H9 (cell line): ENCODE data around the gene TBL3. TPM values are rescaled to one million over a fixed set of nuclear protein-coding genes. Genes with fewer than 3 reads are reported as not detected.

ENCODE experiments used
- DNase-seq: peaks from one replicate; pipeline ENCODE4 v3.0.0-alpha.2; 2017
- H2AFZ ChIP-seq: one replicate; pipeline ENCODE4 v1.6.1; 2013; ENCODE audit warnings: mild to moderate bottlenecking, low read length, control low read depth, moderate library complexity
- H2AK5ac ChIP-seq: 2 replicates; pipeline ENCODE4 v1.6.1; 2013; ENCODE audit warnings: low read length, control low read depth, mixed read lengths; ENCODE audit not compliant: insufficient read length
- H2BK120ac ChIP-seq: one replicate; pipeline ENCODE4 v1.6.1; 2013; ENCODE audit warnings: low read depth, mild to moderate bottlenecking, low read length, control low read depth, inconsistent platforms; ENCODE audit not compliant: poor library complexity, severe bottlenecking
- H2BK12ac ChIP-seq: 2 replicates; pipeline ENCODE4 v1.6.1; 2013; ENCODE audit warnings: low read length, control low read depth, mixed read lengths, low read depth; ENCODE audit not compliant: insufficient read length
- H2BK15ac ChIP-seq: 2 replicates; pipeline ENCODE4 v1.6.1; 2013; ENCODE audit warnings: low read depth, low read length, control low read depth
- H2BK20ac ChIP-seq: one replicate; pipeline ENCODE4 v1.6.1; 2013; ENCODE audit warnings: low read depth, mild to moderate bottlenecking, low read length, control low read depth, inconsistent platforms; ENCODE audit not compliant: poor library complexity, severe bottlenecking
- H2BK5ac ChIP-seq: 2 replicates; pipeline ENCODE4 v1.6.1; 2013; ENCODE audit warnings: low read length, control low read depth, mixed read lengths; ENCODE audit not compliant: insufficient read length
- H3K14ac ChIP-seq: 2 replicates; pipeline ENCODE4 v1.6.1; 2013; ENCODE audit warnings: low read length, control low read depth; ENCODE audit not compliant: insufficient read depth
- H3K18ac ChIP-seq: 2 replicates; pipeline ENCODE4 v1.6.1; 2013; ENCODE audit warnings: low read depth, mild to moderate bottlenecking, mixed read lengths, low read length, control low read depth; ENCODE audit not compliant: insufficient read length
- H3K23ac ChIP-seq: 2 replicates; pipeline ENCODE4 v1.6.1; 2013; ENCODE audit warnings: low read length, control low read depth, mixed read lengths, low read depth; ENCODE audit not compliant: insufficient read length
- H3K23me2 ChIP-seq: 2 replicates; pipeline ENCODE4 v1.6.1; 2013; ENCODE audit warnings: low read depth, mild to moderate bottlenecking, mixed read lengths, low read length, control low read depth; ENCODE audit not compliant: insufficient read length, poor library complexity, severe bottlenecking
- H3K27ac ChIP-seq: 2 replicates; pipeline ENCODE4 v1.5.1; 2013; ENCODE audit warnings: low read length, control low read depth, mixed read lengths, low read depth; ENCODE audit not compliant: insufficient read length
- H3K27me3 ChIP-seq: 2 replicates; pipeline ENCODE4 v1.6.1; 2013; ENCODE audit warnings: low read length, control low read depth, inconsistent platforms; ENCODE audit not compliant: insufficient read depth
- H3K4ac ChIP-seq: 2 replicates; pipeline ENCODE4 v1.6.1; 2013; ENCODE audit warnings: low read depth, mild to moderate bottlenecking, control low read depth, inconsistent platforms, low read length, moderate library complexity
- H3K4me1 ChIP-seq: 2 replicates; pipeline ENCODE4 v1.6.1; 2013; ENCODE audit warnings: low read length, control low read depth, inconsistent platforms; ENCODE audit not compliant: insufficient read depth
- H3K4me2 ChIP-seq: 2 replicates; pipeline ENCODE4 v1.6.1; 2013; ENCODE audit warnings: low read length, control low read depth, mixed read lengths; ENCODE audit not compliant: insufficient read length, insufficient read depth
- H3K56ac ChIP-seq: 2 replicates; pipeline ENCODE4 v1.6.1; 2013; ENCODE audit warnings: low read depth, mild to moderate bottlenecking, mixed read lengths, low read length, control low read depth; ENCODE audit not compliant: insufficient read length
- H3K79me1 ChIP-seq: 2 replicates; pipeline ENCODE4 v1.6.1; 2013; ENCODE audit warnings: low read depth, mild to moderate bottlenecking, moderate library complexity, low read length, control low read depth, inconsistent platforms; ENCODE audit not compliant: insufficient read depth, poor library complexity, severe bottlenecking
- H3K79me2 ChIP-seq: 2 replicates; pipeline ENCODE4 v1.6.1; 2013; ENCODE audit warnings: low read length, control low read depth, inconsistent platforms; ENCODE audit not compliant: insufficient read depth
- H3K9ac ChIP-seq: 2 replicates; pipeline ENCODE4 v1.6.1; 2013; ENCODE audit warnings: low read length, control low read depth, mixed read lengths; ENCODE audit not compliant: insufficient read length; ENCODE audit errors: extremely low read depth
- H3K9me3 ChIP-seq: one replicate; pipeline ENCODE4 v1.6.1; 2013; ENCODE audit warnings: low read depth, low read length, inconsistent platforms; ENCODE audit not compliant: control insufficient read depth
- H3T11ph ChIP-seq: one replicate; pipeline ENCODE4 v1.6.1; 2013; ENCODE audit warnings: mild to moderate bottlenecking, low read length, control low read depth, inconsistent platforms
- H4K20me1 ChIP-seq: one replicate; pipeline ENCODE4 v1.6.1; 2013; ENCODE audit not compliant: control insufficient read depth, insufficient read length, insufficient read depth
- H4K5ac ChIP-seq: 2 replicates; pipeline ENCODE4 v1.6.1; 2013; ENCODE audit warnings: low read depth, mild to moderate bottlenecking, mixed read lengths, low read length, control low read depth; ENCODE audit not compliant: insufficient read length
- H4K8ac ChIP-seq: replicated peaks from 2 replicates; pipeline ENCODE4 v1.6.1; 2013; ENCODE audit warnings: low read length, control low read depth, mixed read lengths, low read depth; ENCODE audit not compliant: insufficient read length
- H4K91ac ChIP-seq: 2 replicates; pipeline ENCODE4 v1.6.1; 2013; ENCODE audit warnings: low read depth, mild to moderate bottlenecking, moderate library complexity, mixed read lengths, low read length, control low read depth; ENCODE audit not compliant: insufficient read length
- H3K27ac Mint-ChIP-seq, 3 experiments: 2 replicates in 2 of 3; 3 replicates in 1 of 3; pipeline ENCODE4 v1.8.0; 2020 to 2021; ENCODE audit warnings: mixed read lengths in 3 of 3, mild to moderate bottlenecking in 1 of 3, moderate library complexity in 1 of 3
- H3K27me3 Mint-ChIP-seq: 2 replicates; pipeline ENCODE4 v1.8.0; 2021; ENCODE audit warnings: low read depth, mild to moderate bottlenecking, moderate library complexity, mixed read lengths
- H3K36me3 Mint-ChIP-seq, 3 experiments: 2 replicates in 2 of 3; 3 replicates in 1 of 3; pipeline ENCODE4 v1.8.0; 2020 to 2021; ENCODE audit warnings: low read depth in 3 of 3, mixed read lengths in 3 of 3; ENCODE audit not compliant: insufficient read depth in 1 of 3
- H3K4me1 Mint-ChIP-seq, 2 experiments: 2 replicates each; pipeline ENCODE4 v1.8.0; 2020; ENCODE audit warnings: mixed read lengths in 2 of 2
- H3K4me3 Mint-ChIP-seq, 2 experiments: 2 replicates in 1 of 2; 3 replicates in 1 of 2; pipeline ENCODE4 v1.8.0; 2020 to 2021; ENCODE audit warnings: mild to moderate bottlenecking in 2 of 2, mixed read lengths in 2 of 2, moderate library complexity in 1 of 2
- H3K9me3 Mint-ChIP-seq, 2 experiments: 2 replicates in 1 of 2; 3 replicates in 1 of 2; pipeline ENCODE4 v1.8.0; 2020; ENCODE audit warnings: mild to moderate bottlenecking in 2 of 2, mixed read lengths in 2 of 2, moderate library complexity in 1 of 2
- CTCF ChIP-seq: fragments of 200-600 bp; sonication (generic); conservative IDR thresholded peaks from 3 replicates; pipeline ENCODE4 v1.8.0; 2021; ENCODE audit warnings: antibody characterized with exemption, mild to moderate bottlenecking
- whole genome bisulfite sequencing: extraction: QIAGEN DNeasy Blood & Tissue Kit; methylation state at CpG from one replicate; pipeline ENCODE4 v1.1.7; 2013; ENCODE audit warnings: missing lambda C conversion rate, low lambda C conversion rate, mixed read lengths; ENCODE audit not compliant: insufficient read length; ENCODE audit errors: extremely low coverage; 5-methylcytosine and 5-hydroxymethylcytosine counted together
- total RNA-seq: library from RNA; stranded (reverse); gene quantifications from 2 replicates; pipeline ENCODE4 v1.2.1, GENCODE V29; 2021

The TBL3 gene
- total RNA-seq, 1 experiment from 2014 or later: 54.0 TPM

DNA sequence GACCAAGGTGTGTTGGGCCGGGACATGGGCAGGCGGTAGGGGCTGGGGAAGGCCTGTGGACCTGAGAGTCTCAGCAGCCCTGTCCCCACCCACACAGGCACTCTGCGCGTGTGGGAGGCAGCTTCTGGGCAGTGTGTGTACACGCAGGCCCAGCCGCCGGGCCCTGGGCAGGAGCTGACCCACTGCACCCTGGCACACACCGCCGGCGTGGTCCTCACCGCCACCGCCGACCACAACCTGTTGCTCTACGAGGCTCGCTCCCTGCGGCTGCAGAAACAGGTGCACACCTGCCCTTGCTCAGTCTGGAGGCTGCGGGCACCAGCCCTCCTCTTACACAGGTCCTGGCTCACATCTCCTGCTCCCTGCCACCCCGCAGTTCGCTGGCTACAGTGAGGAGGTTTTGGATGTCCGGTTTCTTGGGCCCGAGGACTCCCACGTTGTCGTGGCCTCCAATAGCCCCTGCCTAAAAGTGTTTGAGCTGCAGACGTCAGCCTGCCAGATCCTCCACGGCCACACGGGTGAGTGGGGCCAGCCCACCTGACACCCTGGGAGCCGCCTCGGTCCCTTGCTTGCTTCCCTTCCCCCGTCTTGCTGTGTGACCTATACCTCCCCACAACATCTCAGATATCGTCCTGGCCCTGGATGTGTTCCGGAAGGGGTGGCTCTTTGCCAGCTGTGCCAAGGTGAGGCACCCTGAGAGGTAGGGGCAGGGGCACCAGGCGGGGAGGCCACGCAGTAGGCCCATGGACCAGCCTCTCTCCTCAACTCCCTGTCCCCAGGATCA is 3.8 kb downstream of the TBL3 start:
- H3K27ac ChIP-seq: no peak overlapping the region
- H2BK20ac ChIP-seq: no peak overlapping the region
- Mint-ChIP-seq H3K36me3 (peaks cover 10 to 27% (median 25%) of the 10 kb centered on the region in 3 experiments), H3K27me3 (peaks cover 13% of the 10 kb centered on the region), H3K4me3 (no peak overlapping the region), H3K4me1 (peaks cover 8 to 17% of the 10 kb centered on the region in 2 experiments), H3K9me3 (no peaks in the 10 kb centered on the region), H3K27ac (no peak overlapping the region; a peak in 1 of 7 replicates)
- H3K9me3 ChIP-seq: no peaks in the 10 kb centered on the region
- peaks cover 6% of the 10 kb centered on the region; the same call in 1 of the 2 replicates for H3K79me2 ChIP-seq
- no peak overlapping the region for H2BK15ac ChIP-seq
- H3T11ph ChIP-seq: no peak overlapping the region
- no peak overlapping the region for H4K91ac ChIP-seq
- no peak overlapping the region for H2AFZ ChIP-seq
- no peak overlapping the region for H4K5ac ChIP-seq
- DNase-seq: no peak
- H4K8ac ChIP-seq: no peak overlapping the region
- no peak overlapping the region for H2BK120ac ChIP-seq
- H3K14ac ChIP-seq: no peak overlapping the region
- no CpG with 5 or more reads among the region's 33 CpGs for WGBS
- H3K9ac ChIP-seq: no peak overlapping the region
- H3K79me1 ChIP-seq: peaks cover 5% of the 10 kb centered on the region
- H3K23ac ChIP-seq: no peak overlapping the region
- TF ChIP-seq CTCF: no peak
- H3K56ac ChIP-seq: no peak overlapping the region
- H4K20me1 ChIP-seq: no peaks in the 10 kb centered on the region
- no peaks in the 10 kb centered on the region for H3K4me1 ChIP-seq
- peaks cover 2% of the 10 kb centered on the region; the same call in 1 of the 2 replicates for H3K27me3 ChIP-seq
- peaks cover 17% of the 10 kb centered on the region for H3K23me2 ChIP-seq
- no peak overlapping the region for H2BK5ac ChIP-seq
- no peak overlapping the region for H3K4ac ChIP-seq
- H2AK5ac ChIP-seq: no peak overlapping the region
- H3K4me2 ChIP-seq: no peak overlapping the region
- H2BK12ac ChIP-seq: no peak overlapping the region
- no peak overlapping the region for H3K18ac ChIP-seq
